PC-9 (cell line): ENCODE data around the gene HOXC6.

Experiments used
- EZH2 ChIP-seq: fragments of 200-600 bp; sonication (generic); IDR thresholded peaks from 2 replicates; pipeline ENCODE4 v1.8.0; 2017; ENCODE audit warnings: antibody characterized with exemption, low read depth
- TF ChIP-seq, protein P1 (sequence below): fragments of 200-600 bp; sonication (generic); conservative IDR thresholded peaks from 2 replicates; pipeline ENCODE4 v1.6.1; 2017; ENCODE audit warnings: mixed run types, antibody characterized with exemption, mild to moderate bottlenecking, moderate library complexity

DNA sequence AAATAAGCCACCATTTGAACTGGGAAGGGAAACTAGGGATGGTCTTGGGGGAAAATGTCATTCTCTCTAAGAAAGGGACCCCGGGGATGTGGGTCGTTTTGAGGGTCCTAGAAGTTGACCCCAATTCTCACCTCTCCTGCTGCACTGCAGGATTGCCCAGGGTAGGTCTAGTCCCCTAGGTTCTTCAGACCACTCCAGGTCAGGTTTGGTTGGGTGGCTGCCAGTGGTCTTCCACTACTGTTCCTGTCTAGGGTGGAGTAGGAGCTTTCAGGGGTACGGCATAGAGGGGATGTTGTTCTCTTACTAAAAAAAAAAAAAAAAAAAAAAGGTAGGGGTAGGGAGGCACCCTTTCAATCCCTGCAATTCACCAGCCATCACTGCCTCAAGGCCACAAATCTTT lies 12.2 kb upstream of the HOXC6 start:
- TF ChIP-seq, protein P1, sequence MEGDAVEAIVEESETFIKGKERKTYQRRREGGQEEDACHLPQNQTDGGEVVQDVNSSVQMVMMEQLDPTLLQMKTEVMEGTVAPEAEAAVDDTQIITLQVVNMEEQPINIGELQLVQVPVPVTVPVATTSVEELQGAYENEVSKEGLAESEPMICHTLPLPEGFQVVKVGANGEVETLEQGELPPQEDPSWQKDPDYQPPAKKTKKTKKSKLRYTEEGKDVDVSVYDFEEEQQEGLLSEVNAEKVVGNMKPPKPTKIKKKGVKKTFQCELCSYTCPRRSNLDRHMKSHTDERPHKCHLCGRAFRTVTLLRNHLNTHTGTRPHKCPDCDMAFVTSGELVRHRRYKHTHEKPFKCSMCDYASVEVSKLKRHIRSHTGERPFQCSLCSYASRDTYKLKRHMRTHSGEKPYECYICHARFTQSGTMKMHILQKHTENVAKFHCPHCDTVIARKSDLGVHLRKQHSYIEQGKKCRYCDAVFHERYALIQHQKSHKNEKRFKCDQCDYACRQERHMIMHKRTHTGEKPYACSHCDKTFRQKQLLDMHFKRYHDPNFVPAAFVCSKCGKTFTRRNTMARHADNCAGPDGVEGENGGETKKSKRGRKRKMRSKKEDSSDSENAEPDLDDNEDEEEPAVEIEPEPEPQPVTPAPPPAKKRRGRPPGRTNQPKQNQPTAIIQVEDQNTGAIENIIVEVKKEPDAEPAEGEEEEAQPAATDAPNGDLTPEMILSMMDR: no peak
- no peak for TF ChIP-seq EZH2
